GM10248 (cell line): ENCODE measurements around the gene BPIFB2.

Experiments
- CTCF ChIA-PET: fragments of 300-600 bp; sonication (Branson Sonifier 250); formaldehyde crosslinking; extraction: SDS; loops from one replicate; lab custom pipeline; 2021; ENCODE audit warnings: antibody characterized with exemption; lab: Yijun Ruan, JAX
- POLR2A ChIA-PET: fragments of 350-650 bp; sonication (Branson Sonifier 250); formaldehyde crosslinking; extraction: SDS; loops from one replicate; lab custom pipeline; 2020; ENCODE audit warnings: antibody characterized with exemption; lab: Yijun Ruan, JAX
- DNase-seq: peaks from one replicate; pipeline ENCODE4 v3.0.0; 2012; ENCODE audit errors: extremely low spot score
- CTCF ChIP-seq: IDR thresholded peaks from 2 replicates; pipeline ENCODE4 v1.5.1; 2012; ENCODE audit warnings: mild to moderate bottlenecking, low read depth; ENCODE audit errors: extremely low read depth, missing control alignments, control extremely low read depth

Gene BPIFB2

GRCh38 chr20:33005908-33006775 lies 1.4 kb upstream of the BPIFB2 start:
- ChIA-PET POLR2A (no interaction called here), CTCF (interaction anchor here (2.3 to 2.7 kb wide), 2 partner anchors 11 kb away, joined by 6 to 7 read pairs; no protein-coding TSS in a partner anchor)
- DNase-seq: no peak
- no peak for TF ChIP-seq CTCF

GRCh38 chr20:33006776-33007375 lies 628 bp upstream of the BPIFB2 start:
- DNase-seq: no peak
- POLR2A ChIA-PET: no interaction called here
- TF ChIP-seq CTCF: no peak
- CTCF ChIA-PET: interaction anchor here (2.7 kb wide), 1 partner anchor 10 kb away, joined by 6 read pairs; no protein-coding TSS in a partner anchor

GRCh38 chr20:33008336-33009213 lies 1.1 kb downstream of the BPIFB2 start:
- POLR2A ChIA-PET: no interaction called here
- no peak for TF ChIP-seq CTCF
- DNase-seq: no peak
- CTCF ChIA-PET: interaction anchor here (1.5 kb wide), 1 partner anchor 16 kb away, joined by 3 read pairs; no protein-coding TSS in a partner anchor

- TF ChIP-seq CTCF: no peak
- ChIA-PET CTCF (interaction anchor here (1.5 kb wide), 1 partner anchor 15 kb away, joined by 3 read pairs; no protein-coding TSS in a partner anchor), POLR2A (no interaction called here)
- no peak for DNase-seq
Measured at GRCh38 chr20:33009214-33010132, 2.0 kb downstream of the BPIFB2 start.

GRCh38 chr20:33010133-33010504 lies 2.6 kb downstream of the BPIFB2 start:
- DNase-seq: no peak
- CTCF ChIA-PET: interaction anchor here (1.5 kb wide), 1 partner anchor 14 kb away, joined by 3 read pairs; no protein-coding TSS in a partner anchor
- TF ChIP-seq CTCF: no peak
- POLR2A ChIA-PET: no interaction called here
